Panc1 (cell line): ENCODE data around the gene TRDMT1. TPM values are rescaled to one million over a fixed set of nuclear protein-coding genes. Genes with fewer than 3 reads are reported as not detected.

ENCODE experiments used
- ATAC-seq: fragments of 200-7000 bp; cut with Tn5 transposase; 2 replicates; pipeline ENCODE4 v1.9.1; 2020; ENCODE audit warnings: mild to moderate bottlenecking, moderate library complexity
- BruUV-seq: library from RNA; stranded (reverse); fragments of 400-500 nt; replicated peaks from 2 replicates; lab custom pipeline; 2021; lab: Mats Ljungman, UMichigan
- CTCF ChIA-PET: fragments of 300-600 bp; sonication (Branson Sonifier 250); formaldehyde crosslinking; loops from one replicate; lab custom pipeline; 2022; ENCODE audit warnings: antibody characterized with exemption; lab: Charles Lee
- POLR2A ChIA-PET: fragments of 300-600 bp; sonication (Branson Sonifier 250); formaldehyde crosslinking; loops from one replicate; lab custom pipeline; 2022; ENCODE audit warnings: antibody characterized with exemption; lab: Charles Lee
- DNase-seq: peaks from one replicate; pipeline ENCODE4 v3.0.0-alpha.2; 2010; ENCODE audit warnings: low read depth, low spot score
- H3K27ac ChIP-seq: 2 replicates; pipeline ENCODE4 v1.5.1; 2011; ENCODE audit warnings: mild to moderate bottlenecking, low read length, inconsistent platforms
- H3K27me3 ChIP-seq: fragments of 200-500 bp; sonication (Bioruptor generic); 2 replicates; pipeline ENCODE4 v1.6.0; 2014; ENCODE audit warnings: low read length, inconsistent platforms; ENCODE audit not compliant: control insufficient read depth, insufficient read depth
- H3K36me3 ChIP-seq: fragments of 200-500 bp; sonication (Bioruptor generic); 2 replicates; pipeline ENCODE4 v1.5.1; 2014; ENCODE audit warnings: inconsistent platforms, mild to moderate bottlenecking, low read length, moderate library complexity; ENCODE audit not compliant: control insufficient read depth, insufficient read depth
- H3K4me1 ChIP-seq: 2 replicates; pipeline ENCODE4 v1.5.1; 2011; ENCODE audit warnings: inconsistent platforms, mild to moderate bottlenecking, low read length, moderate library complexity; ENCODE audit not compliant: control insufficient read depth, insufficient read depth
- H3K4me3 ChIP-seq, 2 experiments: 2 replicates each; pipeline ENCODE4 v1.5.1; 2011 to 2012; ENCODE audit warnings: low read depth in 2 of 2, low read length in 2 of 2, mild to moderate bottlenecking in 2 of 2, inconsistent platforms in 1 of 2, moderate library complexity in 1 of 2
- H3K9me3 ChIP-seq: fragments of 200-500 bp; sonication (Bioruptor generic); 2 replicates; pipeline ENCODE4 v1.5.1; 2014; ENCODE audit warnings: low read depth, mild to moderate bottlenecking, inconsistent platforms, low read length, moderate library complexity; ENCODE audit not compliant: control insufficient read depth, insufficient read depth
- POLR2AphosphoS5 ChIP-seq: IDR thresholded peaks from 2 replicates; pipeline ENCODE4 v1.6.1; 2012; ENCODE audit warnings: mild to moderate bottlenecking, low read depth, low read length, moderate library complexity
- SIN3A ChIP-seq: IDR thresholded peaks from 2 replicates; pipeline ENCODE4 v1.6.1; 2012; ENCODE audit warnings: low read depth, mild to moderate bottlenecking, low read length, moderate library complexity, borderline replicate concordance; ENCODE audit not compliant: insufficient read depth
- TCF7L2 ChIP-seq: IDR thresholded peaks from 2 replicates; pipeline ENCODE4 v1.6.1; 2011; ENCODE audit warnings: mild to moderate bottlenecking, low read depth, low read length, inconsistent platforms
- in situ Hi-C: cut with HindIII; loops from 2 replicates; pipeline ENCODE4 v1.10.0; 2016; ENCODE audit warnings: low sequenced_read_pairs, low pct_unique_long_range_greater_than_20kb
- intact Hi-C: fragments of 100-400 bp; cut with micrococcal nuclease; formaldehyde crosslinking; loops from one replicate; pipeline ENCODE4 v1.10.0; 2022; ENCODE audit not compliant: unreplicated experiment
- total RNA-seq: library from RNA; stranded (reverse); gene quantifications from one replicate; pipeline ENCODE4 v1.2.1, GENCODE V29; 2021; ENCODE audit not compliant: unreplicated experiment
- TF ChIP-seq, protein P1 (sequence below), 2 experiments: IDR thresholded peaks; 2 replicates each; pipeline ENCODE4 v1.6.1; 2011 to 2012; ENCODE audit warnings: low read depth in 2 of 2, control low read depth in 1 of 2, low read length in 1 of 2, mild to moderate bottlenecking in 1 of 2, moderate library complexity in 1 of 2; ENCODE audit not compliant: insufficient read depth in 1 of 2
- TF ChIP-seq, protein P2 (sequence below): fragments of 450-650 bp; IDR thresholded peaks from 2 replicates; pipeline ENCODE4 v1.5.1; 2017; ENCODE audit warnings: mild to moderate bottlenecking

Gene TRDMT1
- total RNA-seq, 1 experiment from 2014 or later: 7.6 TPM

DNA sequence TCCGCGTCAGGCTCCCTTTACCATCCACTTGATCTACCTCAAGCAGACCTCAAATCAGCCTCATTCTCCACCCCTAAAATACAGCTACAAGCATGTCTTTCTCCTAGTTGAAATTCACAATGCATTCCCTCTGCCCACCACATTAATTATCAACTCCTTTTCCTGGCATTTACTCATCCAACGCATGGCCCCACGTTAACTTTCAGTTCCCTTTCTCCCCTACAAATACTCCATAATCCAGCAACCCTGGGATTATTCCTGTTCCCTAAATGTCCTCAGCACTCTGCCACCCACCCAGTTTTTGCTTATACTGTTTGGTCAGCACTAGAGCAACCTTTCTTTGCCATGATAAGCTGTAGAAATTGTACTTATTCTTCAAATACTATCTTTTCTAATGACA is 20.9 kb upstream of the TRDMT1 start:
- no TSS peak for BruUV-seq
- TF ChIP-seq, protein P1, sequence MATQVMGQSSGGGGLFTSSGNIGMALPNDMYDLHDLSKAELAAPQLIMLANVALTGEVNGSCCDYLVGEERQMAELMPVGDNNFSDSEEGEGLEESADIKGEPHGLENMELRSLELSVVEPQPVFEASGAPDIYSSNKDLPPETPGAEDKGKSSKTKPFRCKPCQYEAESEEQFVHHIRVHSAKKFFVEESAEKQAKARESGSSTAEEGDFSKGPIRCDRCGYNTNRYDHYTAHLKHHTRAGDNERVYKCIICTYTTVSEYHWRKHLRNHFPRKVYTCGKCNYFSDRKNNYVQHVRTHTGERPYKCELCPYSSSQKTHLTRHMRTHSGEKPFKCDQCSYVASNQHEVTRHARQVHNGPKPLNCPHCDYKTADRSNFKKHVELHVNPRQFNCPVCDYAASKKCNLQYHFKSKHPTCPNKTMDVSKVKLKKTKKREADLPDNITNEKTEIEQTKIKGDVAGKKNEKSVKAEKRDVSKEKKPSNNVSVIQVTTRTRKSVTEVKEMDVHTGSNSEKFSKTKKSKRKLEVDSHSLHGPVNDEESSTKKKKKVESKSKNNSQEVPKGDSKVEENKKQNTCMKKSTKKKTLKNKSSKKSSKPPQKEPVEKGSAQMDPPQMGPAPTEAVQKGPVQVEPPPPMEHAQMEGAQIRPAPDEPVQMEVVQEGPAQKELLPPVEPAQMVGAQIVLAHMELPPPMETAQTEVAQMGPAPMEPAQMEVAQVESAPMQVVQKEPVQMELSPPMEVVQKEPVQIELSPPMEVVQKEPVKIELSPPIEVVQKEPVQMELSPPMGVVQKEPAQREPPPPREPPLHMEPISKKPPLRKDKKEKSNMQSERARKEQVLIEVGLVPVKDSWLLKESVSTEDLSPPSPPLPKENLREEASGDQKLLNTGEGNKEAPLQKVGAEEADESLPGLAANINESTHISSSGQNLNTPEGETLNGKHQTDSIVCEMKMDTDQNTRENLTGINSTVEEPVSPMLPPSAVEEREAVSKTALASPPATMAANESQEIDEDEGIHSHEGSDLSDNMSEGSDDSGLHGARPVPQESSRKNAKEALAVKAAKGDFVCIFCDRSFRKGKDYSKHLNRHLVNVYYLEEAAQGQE (IDR thresholded peaks at IDR 0.05; ENCODE audit: insufficient read depth in 1 of 2, low read depth in 2 of 2, low read length in 1 of 2): no peak
- TF ChIP-seq SIN3A (no peak), TCF7L2 (no peak), POLR2AphosphoS5 (no peak)
- TF ChIP-seq, protein P2, sequence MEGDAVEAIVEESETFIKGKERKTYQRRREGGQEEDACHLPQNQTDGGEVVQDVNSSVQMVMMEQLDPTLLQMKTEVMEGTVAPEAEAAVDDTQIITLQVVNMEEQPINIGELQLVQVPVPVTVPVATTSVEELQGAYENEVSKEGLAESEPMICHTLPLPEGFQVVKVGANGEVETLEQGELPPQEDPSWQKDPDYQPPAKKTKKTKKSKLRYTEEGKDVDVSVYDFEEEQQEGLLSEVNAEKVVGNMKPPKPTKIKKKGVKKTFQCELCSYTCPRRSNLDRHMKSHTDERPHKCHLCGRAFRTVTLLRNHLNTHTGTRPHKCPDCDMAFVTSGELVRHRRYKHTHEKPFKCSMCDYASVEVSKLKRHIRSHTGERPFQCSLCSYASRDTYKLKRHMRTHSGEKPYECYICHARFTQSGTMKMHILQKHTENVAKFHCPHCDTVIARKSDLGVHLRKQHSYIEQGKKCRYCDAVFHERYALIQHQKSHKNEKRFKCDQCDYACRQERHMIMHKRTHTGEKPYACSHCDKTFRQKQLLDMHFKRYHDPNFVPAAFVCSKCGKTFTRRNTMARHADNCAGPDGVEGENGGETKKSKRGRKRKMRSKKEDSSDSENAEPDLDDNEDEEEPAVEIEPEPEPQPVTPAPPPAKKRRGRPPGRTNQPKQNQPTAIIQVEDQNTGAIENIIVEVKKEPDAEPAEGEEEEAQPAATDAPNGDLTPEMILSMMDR: no peak
- H3K36me3 ChIP-seq: no peaks in the 10 kb centered on the region
- ChIA-PET POLR2A (interaction anchor here (1.0 kb wide), 1 partner anchor 10 kb away, joined by 4 read pairs; no protein-coding TSS in a partner anchor), CTCF (no interaction called here)
- intact Hi-C loops: loop anchor here (10.0 kb wide), 1 partner anchor 158 kb away; no protein-coding TSS in a partner anchor
- H3K27ac ChIP-seq: peak overlapping the region; percentile 87
- no peak for DNase-seq
- no peak for ATAC-seq
- H3K4me1 ChIP-seq: peaks cover 31% of the 10 kb centered on the region
- H3K9me3 ChIP-seq: no peaks in the 10 kb centered on the region; the same call in 1 of the 2 replicates
- H3K27me3 ChIP-seq: no peaks in the 10 kb centered on the region
- in situ Hi-C loops: no loop called here
- H3K4me3 ChIP-seq: no peak overlapping the region

DNA sequence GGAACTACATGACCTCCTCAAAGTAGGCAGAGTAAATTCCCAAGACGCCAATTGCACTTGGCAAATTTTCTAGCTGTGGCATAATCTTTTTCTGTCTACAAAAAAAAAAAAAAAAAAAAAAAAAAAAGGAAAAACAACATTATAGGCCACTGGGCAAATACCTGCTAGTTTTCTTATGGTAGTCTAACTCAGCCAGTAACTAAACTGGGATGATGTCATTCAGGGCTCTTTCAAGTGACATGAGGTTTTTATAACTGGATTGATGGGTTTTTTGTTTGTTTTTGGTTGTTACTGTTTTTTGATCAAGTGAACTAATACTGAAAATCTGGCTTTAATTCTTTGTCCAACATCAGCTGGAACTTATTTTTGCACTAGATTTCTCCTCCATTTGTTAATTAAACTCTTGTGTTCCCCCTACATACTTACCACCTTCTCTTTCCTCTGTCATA is 19.2 kb upstream of the TRDMT1 start:
- Histone ChIP-seq H3K4me3 (no peak overlapping the region), H3K27me3 (no peaks in the 10 kb centered on the region), H3K4me1 (peaks cover 29% of the 10 kb centered on the region), H3K9me3 (no peaks in the 10 kb centered on the region; the same call in 1 of the 2 replicates), H3K27ac (peak overlapping the region; percentile 87), H3K36me3 (no peaks in the 10 kb centered on the region)
- ATAC-seq (no peak), DNase-seq (no peak)
- BruUV-seq: no TSS peak
- CTCF ChIA-PET: no interaction called here
- POLR2A ChIA-PET: interaction anchor here (0.6 kb wide), 1 partner anchor 253 kb away, joined by 3 read pairs; no protein-coding TSS in a partner anchor
- in situ Hi-C loops: no loop called here
- intact Hi-C loops: loop anchor here (10.0 kb wide), 1 partner anchor 156 kb away; no protein-coding TSS in a partner anchor
- no peak for TF ChIP-seq TCF7L2

DNA sequence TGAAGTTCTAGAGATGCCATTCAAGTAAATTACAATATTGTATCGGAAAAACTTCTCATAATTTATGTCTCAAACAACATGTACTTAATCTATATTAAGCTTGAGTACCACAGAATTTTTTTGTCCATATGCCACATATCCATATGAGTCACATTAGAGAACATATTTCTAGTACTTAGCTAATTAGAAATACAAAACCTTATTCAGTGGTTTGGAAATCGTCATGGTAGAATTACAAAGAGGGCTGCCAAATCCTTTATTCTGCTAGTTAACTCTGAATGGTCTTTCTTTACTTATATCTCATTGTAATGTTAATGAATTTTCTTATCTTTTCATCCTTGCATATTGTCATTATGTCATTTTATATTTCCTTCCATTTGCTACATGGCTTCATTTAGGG is 17.6 kb upstream of the TRDMT1 start:
- CTCF ChIA-PET: interaction anchor here (0.7 kb wide), 1 partner anchor 23 kb away, joined by 3 read pairs; no protein-coding TSS in a partner anchor
- DNase-seq (no peak), ATAC-seq (no peak)
- Histone ChIP-seq H3K9me3 (no peaks in the 10 kb centered on the region; the same call in 1 of the 2 replicates), H3K27me3 (no peaks in the 10 kb centered on the region), H3K36me3 (no peaks in the 10 kb centered on the region), H3K27ac (peak overlapping the region; percentile 99; the same call in 1 of the 2 replicates), H3K4me1 (peaks cover 38% of the 10 kb centered on the region), H3K4me3 (no peak overlapping the region)
- in situ Hi-C loops: no loop called here
- POLR2A ChIA-PET: no interaction called here
- BruUV-seq: no TSS peak
- intact Hi-C loops: no loop called here
- TF ChIP-seq, protein P2: no peak
- TF ChIP-seq SIN3A (no peak), TCF7L2 (no peak), POLR2AphosphoS5 (no peak)
- TF ChIP-seq, protein P1 (IDR thresholded peaks at IDR 0.05; ENCODE audit: insufficient read depth in 1 of 2, low read depth in 2 of 2, low read length in 1 of 2): no peak
